Keratinocyte (primary cell): Measurements from ENCODE around the gene SNCAIP. TPM values are rescaled to one million over a fixed set of nuclear protein-coding genes. Genes with fewer than 3 reads are reported as not detected.

ENCODE experiments used
- DNase-seq: peaks from one replicate; pipeline ENCODE4 v3.0.0-alpha.2; 2011; ENCODE audit warnings: low read depth, missing footprints, low spot score
- FAIRE-seq: peaks from 2 replicates; lab custom pipeline; 2011; peaks lifted over from hg19 to GRCh38; lab: Jason Lieb, UNC
- H2AFZ ChIP-seq: 2 replicates; pipeline ENCODE4 v1.6.0; 2012; ENCODE audit warnings: low read length, control low read depth, inconsistent platforms; ENCODE audit not compliant: control insufficient read depth
- H3K27ac ChIP-seq: 2 replicates; pipeline ENCODE4 v1.5.1; 2011; ENCODE audit warnings: low read length; ENCODE audit not compliant: control insufficient read depth, insufficient read depth
- H3K27me3 ChIP-seq: 3 replicates; pipeline ENCODE4 v1.6.0; 2011; ENCODE audit warnings: low read length; ENCODE audit not compliant: control insufficient read depth, insufficient read depth; ENCODE audit errors: extremely low read depth
- H3K36me3 ChIP-seq, 2 experiments: 2 replicates in 1 of 2; 3 replicates in 1 of 2; pipeline ENCODE4 v1.5.1; 2011; ENCODE audit warnings: low read length in 2 of 2, mild to moderate bottlenecking in 1 of 2; ENCODE audit not compliant: control insufficient read depth in 2 of 2, insufficient read depth in 2 of 2; ENCODE audit errors: extremely low read depth in 1 of 2
- H3K4me1 ChIP-seq: 3 replicates; pipeline ENCODE4 v1.5.1; 2011; ENCODE audit warnings: low read length; ENCODE audit not compliant: control insufficient read depth, insufficient read depth; ENCODE audit errors: extremely low read depth
- H3K4me2 ChIP-seq: 3 replicates; pipeline ENCODE4 v1.6.0; 2011; ENCODE audit warnings: low read depth, low read length; ENCODE audit not compliant: control insufficient read depth, insufficient read depth; ENCODE audit errors: extremely low read depth
- H3K4me3 ChIP-seq, 3 experiments: fragments of 200-600 bp in 1 of 3; sonication (generic) in 1 of 3; 2 replicates in 2 of 3; 3 replicates in 1 of 3; pipeline ENCODE4 v1.5.1; 2011 to 2016; ENCODE audit warnings: low read length in 3 of 3, mild to moderate bottlenecking in 3 of 3, control low read depth in 2 of 3, inconsistent platforms in 1 of 3, low read depth in 1 of 3, mixed read lengths in 1 of 3, mixed run types in 1 of 3, moderate library complexity in 1 of 3; ENCODE audit not compliant: control insufficient read depth in 2 of 3, insufficient read depth in 2 of 3; ENCODE audit errors: extremely low read depth in 1 of 3
- H3K79me2 ChIP-seq: 2 replicates; pipeline ENCODE4 v1.6.0; 2012; ENCODE audit warnings: low read length; ENCODE audit not compliant: control insufficient read depth, insufficient read depth
- H3K9ac ChIP-seq: 3 replicates; pipeline ENCODE4 v1.6.0; 2011; ENCODE audit warnings: low read length; ENCODE audit not compliant: control insufficient read depth, insufficient read depth; ENCODE audit errors: extremely low read depth
- H3K9me1 ChIP-seq: 3 replicates; pipeline ENCODE4 v1.6.0; 2011; ENCODE audit warnings: low read length; ENCODE audit not compliant: control insufficient read depth, insufficient read depth; ENCODE audit errors: extremely low read depth
- H3K9me3 ChIP-seq: 2 replicates; pipeline ENCODE4 v1.5.1; 2012; ENCODE audit warnings: low read depth, low read length; ENCODE audit not compliant: control insufficient read depth
- H4K20me1 ChIP-seq: 3 replicates; pipeline ENCODE4 v1.6.0; 2011; ENCODE audit warnings: low read length; ENCODE audit not compliant: control insufficient read depth, insufficient read depth; ENCODE audit errors: extremely low read depth
- EZH2 ChIP-seq: IDR thresholded peaks from one replicate; pipeline ENCODE4 v1.6.1; 2012; ENCODE audit warnings: inconsistent platforms, mild to moderate bottlenecking, low read length, moderate library complexity
- dilution Hi-C: fragments of 300-500 bp; cut with MboI; formaldehyde crosslinking; loops from one replicate; pipeline ENCODE4 v1.7.0; 2020; ENCODE audit warnings: low sequenced_read_pairs; ENCODE audit not compliant: extremely low pct_ligation_motif_present
- polyA plus RNA-seq, 5 experiments: library from polyadenylated mRNA; depleted of rRNA in 3 of 5; stranded (reverse) in 3 of 5; stranded (forward) in 1 of 5; unstranded in 1 of 5; fragments of >200 nt; gene quantifications; 1 replicate in 1 of 5; 2 replicates in 3 of 5; 3 replicates in 1 of 5; pipeline versions ENCODE4 v1.2.1 to v1.2.3, GENCODE V29; 2011 to 2012; ENCODE audit warnings: missing spikeins in 2 of 5, low read depth in 1 of 5, low replicate concordance in 1 of 5
- TF ChIP-seq, protein P1 (sequence below), 3 experiments: IDR thresholded peaks in 1 of 3; conservative IDR thresholded peaks in 1 of 3; optimal IDR thresholded peaks in 1 of 3; 2 replicates in 2 of 3; 3 replicates in 1 of 3; pipeline versions ENCODE3 to v1.5.1; 2011; ENCODE audit warnings: low read length in 3 of 3, mild to moderate bottlenecking in 3 of 3, moderate library complexity in 2 of 3, control low read depth in 1 of 3, inconsistent platforms in 1 of 3; ENCODE audit not compliant: insufficient read depth in 2 of 3; ENCODE audit errors: extremely low read depth in 1 of 3

The SNCAIP gene
- polyA plus RNA-seq, 1 donor (not counting 4 experiments of a cell fraction or from before 2014, with no cell fraction given): not detected

DNA sequence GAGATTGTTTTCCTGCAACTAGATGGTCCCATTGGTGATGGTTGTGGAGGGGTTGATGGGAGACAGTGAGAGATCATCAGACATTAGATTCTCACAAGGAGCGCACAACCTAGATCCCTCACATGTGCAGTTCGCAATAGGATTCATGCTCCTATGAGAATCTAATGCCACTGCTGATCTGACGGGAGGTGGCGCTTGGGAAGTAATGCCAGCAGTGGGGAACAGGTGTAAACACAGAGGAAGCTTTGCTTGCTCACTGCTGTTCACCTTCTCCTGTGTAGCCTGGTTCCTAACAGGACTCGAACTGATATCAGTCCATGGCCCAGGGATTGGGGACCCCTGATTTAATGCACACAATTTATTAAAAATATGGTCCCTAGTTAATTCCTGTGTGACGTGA, 18.8 kb downstream of the SNCAIP start:
- DNase-seq (no peak), FAIRE-seq (no peak)
- H3K27me3 ChIP-seq: no peaks in the 10 kb centered on the region
- no peaks in the 10 kb centered on the region for H3K9me1 ChIP-seq
- no peak overlapping the region for H2AFZ ChIP-seq
- no peak overlapping the region for H3K27ac ChIP-seq
- dilution Hi-C loops: no loop called here
- no peak overlapping the region for H3K4me2 ChIP-seq
- H4K20me1 ChIP-seq: peaks cover 2% of the 10 kb centered on the region
- H3K4me3 ChIP-seq: no peak overlapping the region
- no peaks in the 10 kb centered on the region for H3K36me3 ChIP-seq
- TF ChIP-seq, protein P1, sequence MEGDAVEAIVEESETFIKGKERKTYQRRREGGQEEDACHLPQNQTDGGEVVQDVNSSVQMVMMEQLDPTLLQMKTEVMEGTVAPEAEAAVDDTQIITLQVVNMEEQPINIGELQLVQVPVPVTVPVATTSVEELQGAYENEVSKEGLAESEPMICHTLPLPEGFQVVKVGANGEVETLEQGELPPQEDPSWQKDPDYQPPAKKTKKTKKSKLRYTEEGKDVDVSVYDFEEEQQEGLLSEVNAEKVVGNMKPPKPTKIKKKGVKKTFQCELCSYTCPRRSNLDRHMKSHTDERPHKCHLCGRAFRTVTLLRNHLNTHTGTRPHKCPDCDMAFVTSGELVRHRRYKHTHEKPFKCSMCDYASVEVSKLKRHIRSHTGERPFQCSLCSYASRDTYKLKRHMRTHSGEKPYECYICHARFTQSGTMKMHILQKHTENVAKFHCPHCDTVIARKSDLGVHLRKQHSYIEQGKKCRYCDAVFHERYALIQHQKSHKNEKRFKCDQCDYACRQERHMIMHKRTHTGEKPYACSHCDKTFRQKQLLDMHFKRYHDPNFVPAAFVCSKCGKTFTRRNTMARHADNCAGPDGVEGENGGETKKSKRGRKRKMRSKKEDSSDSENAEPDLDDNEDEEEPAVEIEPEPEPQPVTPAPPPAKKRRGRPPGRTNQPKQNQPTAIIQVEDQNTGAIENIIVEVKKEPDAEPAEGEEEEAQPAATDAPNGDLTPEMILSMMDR (optimal IDR thresholded peaks at IDR 0.05 in 1 of 3, IDR thresholded peaks at IDR 0.05 in 1 of 3, conservative IDR thresholded peaks at IDR 0.05 in 1 of 3; ENCODE audit: extremely low read depth in 1 of 3, insufficient read depth in 2 of 3, low read length in 3 of 3): no peak
- no peak for TF ChIP-seq EZH2
- H3K9me3 ChIP-seq: no peaks in the 10 kb centered on the region
- no peaks in the 10 kb centered on the region for H3K4me1 ChIP-seq
- no peak overlapping the region for H3K9ac ChIP-seq
- H3K79me2 ChIP-seq: no peaks in the 10 kb centered on the region

GRCh38 chr5:122332599-122333555, 20.8 kb downstream of the SNCAIP start:
- H3K4me3 ChIP-seq: no peak overlapping the region
- no peaks in the 10 kb centered on the region for H3K4me1 ChIP-seq
- FAIRE-seq (no peak), DNase-seq (no peak)
- no peak overlapping the region for H2AFZ ChIP-seq
- dilution Hi-C loops: no loop called here
- H3K27ac ChIP-seq: no peak overlapping the region
- H3K4me2 ChIP-seq: no peak overlapping the region
- peaks cover 2% of the 10 kb centered on the region for H4K20me1 ChIP-seq
- no peaks in the 10 kb centered on the region for H3K79me2 ChIP-seq
- no peaks in the 10 kb centered on the region for H3K9me3 ChIP-seq
- TF ChIP-seq, protein P1 (optimal IDR thresholded peaks at IDR 0.05 in 1 of 3, IDR thresholded peaks at IDR 0.05 in 1 of 3, conservative IDR thresholded peaks at IDR 0.05 in 1 of 3; ENCODE audit: extremely low read depth in 1 of 3, insufficient read depth in 2 of 3, low read length in 3 of 3): no peak
- TF ChIP-seq EZH2: no peak
- no peak overlapping the region for H3K9ac ChIP-seq
- no peaks in the 10 kb centered on the region for H3K36me3 ChIP-seq
- no peaks in the 10 kb centered on the region for H3K27me3 ChIP-seq
- H3K9me1 ChIP-seq: no peaks in the 10 kb centered on the region
